Neural progenitor cell (in vitro differentiated cells): ENCODE results near the gene VWA8.

ENCODE experiments used
- EZH2 ChIP-seq: fragments of 200-600 bp; sonication (generic); IDR thresholded peaks from 2 replicates; pipeline ENCODE4 v1.6.1; 2017; ENCODE audit warnings: antibody characterized with exemption, mild to moderate bottlenecking, moderate library complexity
- EZH2phosphoT487 ChIP-seq: fragments of 200-600 bp; sonication (generic); IDR thresholded peaks from 2 replicates; pipeline ENCODE4 v1.6.1; 2017; ENCODE audit warnings: antibody characterized with exemption
- TF ChIP-seq, protein P1 (sequence below): fragments of 200-600 bp; sonication (generic); IDR thresholded peaks from 2 replicates; pipeline ENCODE4 v1.5.1; 2017; ENCODE audit warnings: antibody characterized with exemption, mild to moderate bottlenecking

DNA sequence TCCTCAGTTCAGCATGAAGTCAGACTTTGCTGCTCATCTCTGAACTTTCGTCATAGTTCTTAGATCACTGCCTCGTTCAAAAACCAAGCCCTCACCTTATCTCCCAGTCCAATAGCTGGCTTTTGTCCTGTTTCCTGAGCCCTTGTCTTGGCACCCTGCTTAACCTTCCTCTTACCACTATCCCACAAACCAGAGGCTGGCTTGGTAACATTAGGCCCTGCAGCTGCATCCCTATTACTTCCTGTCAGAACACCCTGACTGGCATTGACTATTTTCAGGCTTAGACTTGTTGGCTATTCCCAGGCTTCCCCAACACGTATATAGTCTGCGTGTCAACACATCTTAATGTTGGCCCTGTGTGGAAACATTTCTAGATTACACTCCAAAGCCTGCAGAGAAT, 172.4 kb downstream of the VWA8 start:
- TF ChIP-seq, protein P1, sequence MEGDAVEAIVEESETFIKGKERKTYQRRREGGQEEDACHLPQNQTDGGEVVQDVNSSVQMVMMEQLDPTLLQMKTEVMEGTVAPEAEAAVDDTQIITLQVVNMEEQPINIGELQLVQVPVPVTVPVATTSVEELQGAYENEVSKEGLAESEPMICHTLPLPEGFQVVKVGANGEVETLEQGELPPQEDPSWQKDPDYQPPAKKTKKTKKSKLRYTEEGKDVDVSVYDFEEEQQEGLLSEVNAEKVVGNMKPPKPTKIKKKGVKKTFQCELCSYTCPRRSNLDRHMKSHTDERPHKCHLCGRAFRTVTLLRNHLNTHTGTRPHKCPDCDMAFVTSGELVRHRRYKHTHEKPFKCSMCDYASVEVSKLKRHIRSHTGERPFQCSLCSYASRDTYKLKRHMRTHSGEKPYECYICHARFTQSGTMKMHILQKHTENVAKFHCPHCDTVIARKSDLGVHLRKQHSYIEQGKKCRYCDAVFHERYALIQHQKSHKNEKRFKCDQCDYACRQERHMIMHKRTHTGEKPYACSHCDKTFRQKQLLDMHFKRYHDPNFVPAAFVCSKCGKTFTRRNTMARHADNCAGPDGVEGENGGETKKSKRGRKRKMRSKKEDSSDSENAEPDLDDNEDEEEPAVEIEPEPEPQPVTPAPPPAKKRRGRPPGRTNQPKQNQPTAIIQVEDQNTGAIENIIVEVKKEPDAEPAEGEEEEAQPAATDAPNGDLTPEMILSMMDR, result no peak
- TF ChIP-seq EZH2, result no peak
- no peak for TF ChIP-seq EZH2phosphoT487
